ENCODE measurements around the gene PRLH. TPM values are rescaled to one million over a fixed set of nuclear protein-coding genes. Genes with fewer than 3 reads are reported as not detected.
A peak's percentile ranks its signal among the peaks of the same experiment; 100 is the strongest.

Gene PRLH
- total and polyA plus RNA-seq, 2 of the 13 experiments (the other 11 are each of a cell fraction or from before 2014, with no cell fraction given): not detected

GRCh38 chr2:237583385-237584295, 17.3 kb downstream of the PRLH start:
- no TSS peak for BruUV-seq (replicated peaks)
- peaks cover 22 to 39% of the 10 kb centered on the region in 2 experiments for H3K36me3 ChIP-seq (replicated peaks in 1 of 2; ENCODE audit: control insufficient read depth in 1 of 2, insufficient read depth in 2 of 2, low read length in 2 of 2)
- H3K79me2 ChIP-seq (ENCODE audit: insufficient read depth, low read length): peaks cover 41% of the 10 kb centered on the region
- WGBS (ENCODE audit: low lambda C conversion rate): over 99% methylated on average over 10 of the region's 19 CpGs
- no peaks in the 10 kb centered on the region for H3K9me3 ChIP-seq (ENCODE audit: low read length)
- FAIRE-seq (no peak), DNase-seq (ENCODE audit: low spot score) (no peak), ATAC-seq (no peak)
- H4K20me1 ChIP-seq (ENCODE audit: insufficient read depth, low read length): peaks cover 16% of the 10 kb centered on the region; the same call in 1 of the 2 replicates
- intact Hi-C loops (cut with micrococcal nuclease; ENCODE audit: unreplicated experiment): no loop called here
- no peak for TF ChIP-seq NFKB2 (CRISPR knock-in tag; IDR thresholded peaks at IDR 0.05; ENCODE audit: borderline replicate concordance)
- no peak for TF ChIP-seq YEATS4 (CRISPR knock-in tag; IDR thresholded peaks at IDR 0.05; ENCODE audit: borderline replicate concordance)
- no peak for TF ChIP-seq GPN1 (CRISPR knock-in tag; IDR thresholded peaks at IDR 0.05; ENCODE audit: borderline replicate concordance)
- TF ChIP-seq ZNF768 (CRISPR knock-in tag; IDR thresholded peaks at IDR 0.05): no peak
- TF ChIP-seq ZNF224 (CRISPR knock-in tag; IDR thresholded peaks at IDR 0.05): no peak
- TF ChIP-seq, protein P1, sequence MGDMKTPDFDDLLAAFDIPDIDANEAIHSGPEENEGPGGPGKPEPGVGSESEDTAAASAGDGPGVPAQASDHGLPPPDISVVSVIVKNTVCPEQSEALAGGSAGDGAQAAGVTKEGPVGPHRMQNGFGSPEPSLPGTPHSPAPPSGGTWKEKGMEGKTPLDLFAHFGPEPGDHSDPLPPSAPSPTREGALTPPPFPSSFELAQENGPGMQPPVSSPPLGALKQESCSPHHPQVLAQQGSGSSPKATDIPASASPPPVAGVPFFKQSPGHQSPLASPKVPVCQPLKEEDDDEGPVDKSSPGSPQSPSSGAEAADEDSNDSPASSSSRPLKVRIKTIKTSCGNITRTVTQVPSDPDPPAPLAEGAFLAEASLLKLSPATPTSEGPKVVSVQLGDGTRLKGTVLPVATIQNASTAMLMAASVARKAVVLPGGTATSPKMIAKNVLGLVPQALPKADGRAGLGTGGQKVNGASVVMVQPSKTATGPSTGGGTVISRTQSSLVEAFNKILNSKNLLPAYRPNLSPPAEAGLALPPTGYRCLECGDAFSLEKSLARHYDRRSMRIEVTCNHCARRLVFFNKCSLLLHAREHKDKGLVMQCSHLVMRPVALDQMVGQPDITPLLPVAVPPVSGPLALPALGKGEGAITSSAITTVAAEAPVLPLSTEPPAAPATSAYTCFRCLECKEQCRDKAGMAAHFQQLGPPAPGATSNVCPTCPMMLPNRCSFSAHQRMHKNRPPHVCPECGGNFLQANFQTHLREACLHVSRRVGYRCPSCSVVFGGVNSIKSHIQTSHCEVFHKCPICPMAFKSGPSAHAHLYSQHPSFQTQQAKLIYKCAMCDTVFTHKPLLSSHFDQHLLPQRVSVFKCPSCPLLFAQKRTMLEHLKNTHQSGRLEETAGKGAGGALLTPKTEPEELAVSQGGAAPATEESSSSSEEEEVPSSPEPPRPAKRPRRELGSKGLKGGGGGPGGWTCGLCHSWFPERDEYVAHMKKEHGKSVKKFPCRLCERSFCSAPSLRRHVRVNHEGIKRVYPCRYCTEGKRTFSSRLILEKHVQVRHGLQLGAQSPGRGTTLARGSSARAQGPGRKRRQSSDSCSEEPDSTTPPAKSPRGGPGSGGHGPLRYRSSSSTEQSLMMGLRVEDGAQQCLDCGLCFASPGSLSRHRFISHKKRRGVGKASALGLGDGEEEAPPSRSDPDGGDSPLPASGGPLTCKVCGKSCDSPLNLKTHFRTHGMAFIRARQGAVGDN (CRISPR knock-in tag; IDR thresholded peaks at IDR 0.05): peak; percentile 18; the same call in 1 of the 2 replicates
- H3K4me1 ChIP-seq (ENCODE audit: insufficient read depth, low read length): peaks cover 73% of the 10 kb centered on the region
- no peak overlapping the region for H3K9ac ChIP-seq (ENCODE audit: insufficient read depth, low read depth, low read length)
- in situ Hi-C loops (cut with HindIII; ENCODE audit: extremely low pct_ligation_motif_present, low pct_unique_long_range_greater_than_20kb): loop anchor here (5.0 kb wide), 1 partner anchor 89 kb away; no protein-coding TSS in a partner anchor
- no peak overlapping the region for H3K27ac ChIP-seq (ENCODE audit: extremely low read length, insufficient read depth, low read length)
- no peak overlapping the region; a peak in 1 of 6 replicates for H3K4me3 ChIP-seq (replicated peaks in 1 of 3; ENCODE audit: insufficient read depth in 1 of 3, low read depth in 2 of 3, low read length in 3 of 3)
- ChIA-PET POLR2A (no interaction called here), CTCF (ENCODE audit: low intra/inter-chr PET ratio, low total read pairs) (no interaction called here)
- H3K4me2 ChIP-seq (ENCODE audit: low read depth, low read length): no peak overlapping the region
- no peaks in the 10 kb centered on the region for H3K27me3 ChIP-seq (ENCODE audit: control insufficient read depth in 1 of 2, insufficient read depth in 2 of 2, low read length in 2 of 2)
- H2AFZ ChIP-seq (ENCODE audit: low read length): no peak overlapping the region
